NCI-H82 treated with DMSO at 0.1 percent for 48 hours (cell line): Measurements from ENCODE around the gene LELP1.
"Not testable (repeated sequence)": the region's sequence is repeated elsewhere in the genome, so short reads cannot be mapped to it uniquely, and the experiment has no call there.

ENCODE experiments used
- DNase-seq: peaks from one replicate; lab custom pipeline; 2025; ENCODE audit not compliant: unreplicated experiment; lab: John Stamatoyannopoulos, UW

Gene LELP1

DNA sequence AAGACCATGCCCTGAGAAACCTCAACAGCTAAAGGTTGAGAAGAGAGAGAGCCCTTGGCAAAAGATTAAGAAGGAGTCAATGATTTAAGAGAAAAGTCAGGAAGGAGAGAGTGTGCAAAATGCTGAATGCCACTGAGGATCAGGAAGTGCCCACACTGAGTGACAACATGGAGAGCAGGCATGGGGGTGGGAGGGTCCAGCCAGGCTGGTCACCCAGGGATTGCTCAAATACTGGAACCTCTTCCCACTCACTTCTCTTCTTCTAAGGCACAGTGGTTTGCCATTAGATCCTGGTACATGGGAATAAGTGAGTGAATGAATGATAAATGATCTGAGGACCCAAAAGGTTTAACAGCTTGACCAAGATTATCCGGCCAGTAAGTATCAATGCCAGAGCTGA lies 25.3 kb downstream of the LELP1 start:
- no peak for DNase-seq

GRCh38 chr1:153229076-153229829 lies 26.0 kb downstream of the LELP1 start:
- not testable (repeated sequence) for DNase-seq

DNA sequence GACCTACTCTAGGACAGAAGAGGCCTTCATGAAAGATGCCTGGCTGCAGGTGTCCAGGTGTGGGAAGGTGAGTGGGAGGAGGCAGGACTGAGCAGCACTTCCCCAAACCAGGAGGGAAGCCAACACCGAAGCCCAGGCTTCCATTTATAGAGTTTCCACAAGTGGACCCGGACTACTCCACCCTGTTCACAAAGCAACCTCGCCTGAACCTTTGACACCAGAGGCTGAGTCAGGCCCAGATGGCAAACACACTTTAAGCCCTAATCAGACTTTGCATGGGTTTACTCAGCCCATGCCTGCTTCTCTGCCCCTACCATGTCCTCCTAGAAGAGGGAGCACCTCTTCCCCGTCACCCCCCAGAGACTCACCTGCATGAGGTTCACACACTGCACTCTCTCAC lies 28.1 kb downstream of the LELP1 start:
- no peak for DNase-seq

DNA sequence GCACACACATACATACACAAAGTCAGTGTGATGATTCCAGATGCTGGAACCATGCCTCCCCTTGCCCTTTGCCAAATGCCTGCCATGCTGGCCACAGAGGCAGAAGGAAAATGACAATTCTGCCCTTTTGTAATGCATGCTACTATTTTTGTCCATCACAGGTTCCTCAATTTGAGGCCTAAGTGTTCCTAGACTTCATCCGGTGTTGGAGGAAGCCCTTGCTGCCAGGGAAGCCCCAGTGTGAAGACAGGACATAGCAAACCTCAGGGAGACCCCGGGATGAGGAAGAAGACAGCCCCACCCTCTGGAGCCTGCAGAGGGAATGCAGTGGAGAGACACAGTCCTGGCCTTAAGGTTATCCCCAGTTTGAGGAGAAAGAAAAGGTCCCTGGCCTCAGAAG lies 28.6 kb downstream of the LELP1 start:
- DNase-seq, result no peak

- no peak for DNase-seq
These were observed 29.3 kb downstream of the LELP1 start for GRCh38 chr1:153232553-153232952.

GRCh38 chr1:153233448-153233847 lies 30.2 kb downstream of the LELP1 start:
- DNase-seq, result no peak

DNA sequence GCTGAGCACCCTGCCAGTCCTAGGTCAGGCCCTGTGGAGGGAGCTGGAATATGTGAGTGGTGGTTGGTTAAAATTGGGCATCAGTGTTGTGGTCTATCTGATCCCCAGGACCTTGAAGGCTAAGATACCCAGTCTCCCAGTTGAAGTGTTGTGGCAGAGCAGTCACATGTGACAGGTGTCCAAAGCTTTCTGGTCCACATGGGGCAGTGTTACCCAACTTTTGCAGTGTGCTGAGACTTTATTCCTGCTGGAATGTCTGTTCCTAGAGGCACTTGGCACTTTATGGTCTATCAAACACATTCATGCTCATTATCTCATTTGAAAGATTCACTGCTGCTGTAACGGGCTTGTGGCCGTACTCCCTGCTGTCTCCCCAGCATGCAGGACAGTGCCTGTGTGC lies 35.3 kb downstream of the LELP1 start:
- no peak for DNase-seq

DNA sequence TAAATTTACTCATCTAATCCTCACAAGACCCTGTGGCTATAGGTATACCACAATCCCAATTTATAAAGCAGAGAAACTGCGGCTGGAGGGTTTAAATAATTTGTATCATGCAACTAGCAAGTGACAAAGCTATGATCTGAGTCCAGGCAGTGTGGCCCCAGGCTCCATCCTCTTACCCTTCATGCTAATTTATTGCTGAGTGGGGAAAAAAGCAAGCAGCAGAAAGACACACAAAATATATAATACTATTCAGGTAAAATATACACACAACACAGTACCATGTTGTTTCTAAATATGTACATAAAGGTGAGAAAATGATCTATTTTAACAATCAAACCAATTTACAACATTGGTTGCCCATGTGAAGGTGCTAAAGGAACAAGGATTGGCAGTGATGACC lies 38.9 kb downstream of the LELP1 start:
- no peak for DNase-seq

GRCh38 chr1:153245466-153245865 lies 42.2 kb downstream of the LELP1 start:
- no peak for DNase-seq

GRCh38 chr1:153246018-153246417 lies 42.8 kb downstream of the LELP1 start:
- no peak for DNase-seq

DNA sequence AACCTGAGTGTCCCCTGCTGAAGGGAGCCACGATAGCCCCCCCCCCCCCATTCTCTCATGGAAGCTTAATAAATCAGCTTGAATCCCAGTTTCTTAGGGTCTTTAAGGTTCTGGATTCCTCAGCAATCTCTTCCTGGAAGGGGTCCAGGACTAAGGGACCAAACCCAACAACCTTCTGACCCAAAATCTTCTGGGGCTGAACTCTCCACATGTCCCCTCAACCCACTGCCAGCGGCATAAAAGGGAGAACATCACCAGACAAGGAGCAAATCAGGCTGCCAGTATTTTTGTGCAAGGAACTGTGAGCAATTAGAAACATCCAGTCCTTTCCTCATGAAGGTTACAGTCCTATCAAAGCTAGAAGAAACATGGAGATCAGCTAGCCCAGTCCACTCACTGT lies 43.6 kb downstream of the LELP1 start:
- DNase-seq, result no peak

GRCh38 chr1:153248176-153248879 lies 45.1 kb downstream of the LELP1 start:
- DNase-seq, result no peak

- DNase-seq, result no peak
These were observed 46.9 kb downstream of the LELP1 start for GRCh38 chr1:153250166-153250565.

DNA sequence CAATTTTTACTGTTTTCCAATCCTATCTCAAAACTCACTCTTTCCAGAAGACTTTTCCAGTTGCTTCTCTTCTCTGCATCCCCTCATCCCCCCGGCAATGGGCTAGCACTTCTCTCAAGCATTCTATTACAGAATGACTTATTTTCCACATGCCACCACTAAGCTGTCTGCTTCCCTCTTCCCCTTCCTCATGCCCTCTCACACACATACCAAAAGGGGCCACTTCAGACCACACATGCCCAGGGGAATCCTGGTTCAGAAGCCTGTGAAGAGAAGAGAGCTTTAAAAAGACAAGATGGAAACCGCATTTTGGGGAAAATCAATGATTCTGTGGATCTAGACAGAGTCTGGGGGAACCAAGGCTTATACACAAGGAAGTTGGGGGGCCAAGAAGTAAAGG lies 47.9 kb downstream of the LELP1 start:
- DNase-seq, result no peak

DNA sequence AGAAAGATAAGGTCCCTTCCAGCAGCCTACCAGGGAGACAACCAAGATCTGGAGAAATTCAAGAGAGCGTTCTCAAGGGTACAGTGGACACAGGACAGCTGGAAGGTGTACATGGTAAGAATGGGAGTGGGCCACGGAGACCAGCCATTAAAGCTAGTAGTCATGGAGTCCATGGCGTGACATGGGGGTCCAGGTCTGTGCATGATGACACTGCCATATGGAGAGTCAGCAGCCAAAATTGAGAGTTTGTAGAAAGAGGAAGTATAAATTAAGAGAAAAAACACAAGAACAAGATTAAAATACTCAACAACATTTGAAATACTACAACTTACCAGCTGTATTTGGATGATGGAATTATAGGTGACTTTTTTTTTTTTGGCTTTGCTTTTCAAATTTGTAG lies 48.3 kb downstream of the LELP1 start:
- no peak for DNase-seq

DNA sequence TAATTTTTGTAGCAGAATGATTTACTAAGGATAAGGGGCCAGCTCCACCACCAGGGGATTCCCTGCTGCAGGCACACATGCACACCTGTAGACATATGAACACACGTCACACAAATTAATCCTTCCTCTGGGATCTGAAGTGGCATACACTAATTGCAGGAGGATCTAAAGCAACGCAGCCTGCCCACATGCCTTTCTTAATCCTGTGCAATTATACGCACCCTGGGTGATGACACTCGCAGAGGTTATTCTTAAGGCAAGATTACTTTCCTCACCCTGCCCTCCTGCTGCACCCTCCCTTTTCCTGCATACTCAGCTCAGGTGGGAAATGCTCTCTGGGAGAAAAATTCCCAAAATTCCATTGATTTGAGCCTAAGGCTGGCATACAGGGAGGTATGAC lies 48.8 kb downstream of the LELP1 start:
- peak; percentile 88 for DNase-seq

DNA sequence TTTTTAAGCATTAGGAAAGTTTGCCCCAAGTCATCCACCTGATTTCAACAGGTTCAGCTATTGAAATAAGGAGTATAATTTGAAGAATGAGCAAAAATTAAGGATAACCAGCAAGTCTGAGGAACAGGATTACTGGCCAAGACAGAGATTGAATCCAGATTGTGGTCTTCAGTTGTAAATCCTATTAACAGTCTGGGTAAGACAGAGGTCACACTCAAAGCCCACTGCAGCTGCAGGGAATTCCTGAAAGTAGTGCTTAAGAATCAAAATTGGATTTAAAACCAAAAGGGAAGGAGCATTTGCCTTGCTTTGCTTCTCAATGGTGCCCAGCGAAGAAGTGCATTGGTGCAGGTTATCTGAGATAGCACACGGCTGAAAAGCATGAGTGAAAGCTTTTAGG lies 49.8 kb downstream of the LELP1 start:
- DNase-seq, result peak; percentile 93

DNA sequence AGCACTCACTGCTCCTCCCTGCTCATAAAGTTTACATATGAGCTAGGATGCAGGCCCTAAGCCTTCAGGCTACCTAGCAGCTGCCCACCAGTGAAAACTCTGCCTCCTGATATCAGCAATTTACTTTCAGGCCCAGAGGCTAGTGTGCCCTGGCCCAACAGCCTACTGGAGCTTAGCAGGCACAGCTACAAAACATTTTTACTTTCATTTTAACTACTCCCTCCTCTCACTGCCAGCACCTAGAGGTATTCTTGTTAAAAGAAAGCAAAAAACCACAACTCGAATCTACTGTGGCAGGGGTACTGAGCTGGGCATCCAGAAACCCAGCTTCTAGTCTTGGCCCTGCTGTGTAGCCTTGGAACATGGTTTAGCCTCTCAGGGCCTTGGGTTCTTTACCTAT lies 50.5 kb downstream of the LELP1 start:
- DNase-seq, result no peak
